ENCODE measurements around the gene SLC44A2. TPM values are rescaled to one million over a fixed set of nuclear protein-coding genes. Genes with fewer than 3 reads are reported as not detected.
A peak's percentile ranks its signal among the peaks of the same experiment; 100 is the strongest.

The SLC44A2 gene
- polyA plus RNA-seq (2011; rRNA removed) (78.0 and 114 TPM in 2 replicates), polyA minus RNA-seq (2011; rRNA and poly(A)+ RNA removed) (69.7 and 71.1 TPM in 2 replicates)

DNA sequence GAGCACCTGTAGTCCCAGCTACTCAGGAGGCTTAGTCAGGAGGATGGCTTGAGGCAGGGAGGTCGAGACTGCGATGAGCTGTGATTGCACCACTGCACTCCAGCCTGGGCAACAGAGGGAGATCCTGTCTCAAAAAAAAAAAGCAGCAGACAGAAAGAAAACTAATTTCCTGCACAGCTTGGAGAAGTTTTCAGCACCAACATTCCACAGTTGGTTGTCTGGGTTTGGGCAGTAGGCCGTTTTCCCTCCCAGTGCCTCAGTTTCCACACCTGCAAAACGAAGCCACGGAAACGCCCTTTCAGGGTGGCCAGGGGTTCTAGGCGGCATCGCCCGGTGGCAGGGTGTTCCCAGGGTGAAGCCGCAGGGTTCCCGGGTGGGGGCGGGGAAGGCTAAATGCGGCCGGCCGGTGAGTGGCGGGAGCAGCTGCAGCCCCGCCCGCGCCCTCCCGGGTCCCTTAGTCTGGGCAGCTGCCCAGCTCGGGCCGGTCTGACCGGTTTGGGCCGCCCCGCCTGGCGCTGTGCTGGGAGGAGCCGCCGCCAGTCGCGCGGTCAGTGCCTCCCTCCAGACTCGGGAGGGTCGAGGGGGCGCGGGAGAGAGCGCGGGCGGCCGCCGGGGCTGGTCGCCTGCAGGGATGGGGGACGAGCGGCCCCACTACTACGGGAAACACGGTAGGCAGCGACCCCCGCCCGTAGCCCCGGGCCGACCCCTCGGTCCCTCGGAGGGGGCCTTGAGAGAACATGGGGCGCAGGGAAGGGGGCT is at the start of gene SLC44A2:
TSS of gene SLC44A2 (plus strand) at position 551 of the 759 bp plus-strand sequence. CDS start at position 632, 81 bp downstream.
- TF ChIP-seq, protein P1, sequence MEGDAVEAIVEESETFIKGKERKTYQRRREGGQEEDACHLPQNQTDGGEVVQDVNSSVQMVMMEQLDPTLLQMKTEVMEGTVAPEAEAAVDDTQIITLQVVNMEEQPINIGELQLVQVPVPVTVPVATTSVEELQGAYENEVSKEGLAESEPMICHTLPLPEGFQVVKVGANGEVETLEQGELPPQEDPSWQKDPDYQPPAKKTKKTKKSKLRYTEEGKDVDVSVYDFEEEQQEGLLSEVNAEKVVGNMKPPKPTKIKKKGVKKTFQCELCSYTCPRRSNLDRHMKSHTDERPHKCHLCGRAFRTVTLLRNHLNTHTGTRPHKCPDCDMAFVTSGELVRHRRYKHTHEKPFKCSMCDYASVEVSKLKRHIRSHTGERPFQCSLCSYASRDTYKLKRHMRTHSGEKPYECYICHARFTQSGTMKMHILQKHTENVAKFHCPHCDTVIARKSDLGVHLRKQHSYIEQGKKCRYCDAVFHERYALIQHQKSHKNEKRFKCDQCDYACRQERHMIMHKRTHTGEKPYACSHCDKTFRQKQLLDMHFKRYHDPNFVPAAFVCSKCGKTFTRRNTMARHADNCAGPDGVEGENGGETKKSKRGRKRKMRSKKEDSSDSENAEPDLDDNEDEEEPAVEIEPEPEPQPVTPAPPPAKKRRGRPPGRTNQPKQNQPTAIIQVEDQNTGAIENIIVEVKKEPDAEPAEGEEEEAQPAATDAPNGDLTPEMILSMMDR (IDR thresholded peaks at IDR 0.05; ENCODE audit: insufficient read depth, low read depth, low read length) = no peak
- POLR2A ChIA-PET = no interaction called here
- no peak for DNase-seq (ENCODE audit: low read depth)
- Histone ChIP-seq H3K4me3 (ENCODE audit: low read depth, low read length) (peak within 1 kb of the TSS; percentile 65), H3K27me3 (ENCODE audit: control insufficient read depth, insufficient read depth, low read length) (no peaks in the 10 kb centered on the region), H3K36me3 (ENCODE audit: control insufficient read depth, insufficient read depth, low read length) (peaks cover 7% of the 10 kb centered on the region)
- CTCF ChIA-PET = interaction anchor here (1.2 to 1.3 kb wide), 3 partner anchors 15 to 44 kb away, joined by 5 to 9 read pairs (median 7); no protein-coding TSS in a partner anchor

DNA sequence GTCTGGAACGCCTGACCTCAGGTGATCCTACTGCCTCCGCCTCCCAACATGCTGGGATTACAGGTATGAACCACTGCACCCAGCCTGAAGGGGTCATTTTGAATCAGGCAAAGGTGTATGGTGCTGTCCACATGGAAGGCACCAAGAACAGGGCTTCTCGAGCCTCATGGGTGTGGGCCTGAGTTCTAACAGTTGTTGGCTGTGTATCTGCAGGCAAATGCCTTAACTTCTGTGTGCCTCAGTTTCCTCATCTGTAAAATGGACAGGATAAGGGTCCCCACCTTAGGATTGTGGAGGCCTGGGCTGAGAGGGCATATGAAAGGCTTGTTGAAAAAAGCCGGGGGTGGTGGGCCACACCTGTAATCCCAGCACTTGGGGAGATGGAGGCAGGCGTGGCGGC is 47.4 kb upstream of the SLC44A2 start:
- DNase-seq (ENCODE audit: low read depth) = no peak
- TF ChIP-seq, protein P1 (IDR thresholded peaks at IDR 0.05; ENCODE audit: insufficient read depth, low read depth, low read length) = no peak
- H3K27me3 ChIP-seq (ENCODE audit: control insufficient read depth, insufficient read depth, low read length) = no peaks in the 10 kb centered on the region
- ChIA-PET POLR2A (no interaction called here), CTCF (interaction anchor here (4.7 to 12.5 kb wide), 2 partner anchors 67 to 121 kb away, joined by 115 to 374 read pairs; partner anchors contain the start of gene QTRT1)
- H3K36me3 ChIP-seq (ENCODE audit: control insufficient read depth, insufficient read depth, low read length) = no peaks in the 10 kb centered on the region
- no peak overlapping the region for H3K4me3 ChIP-seq (ENCODE audit: low read depth, low read length)

DNA sequence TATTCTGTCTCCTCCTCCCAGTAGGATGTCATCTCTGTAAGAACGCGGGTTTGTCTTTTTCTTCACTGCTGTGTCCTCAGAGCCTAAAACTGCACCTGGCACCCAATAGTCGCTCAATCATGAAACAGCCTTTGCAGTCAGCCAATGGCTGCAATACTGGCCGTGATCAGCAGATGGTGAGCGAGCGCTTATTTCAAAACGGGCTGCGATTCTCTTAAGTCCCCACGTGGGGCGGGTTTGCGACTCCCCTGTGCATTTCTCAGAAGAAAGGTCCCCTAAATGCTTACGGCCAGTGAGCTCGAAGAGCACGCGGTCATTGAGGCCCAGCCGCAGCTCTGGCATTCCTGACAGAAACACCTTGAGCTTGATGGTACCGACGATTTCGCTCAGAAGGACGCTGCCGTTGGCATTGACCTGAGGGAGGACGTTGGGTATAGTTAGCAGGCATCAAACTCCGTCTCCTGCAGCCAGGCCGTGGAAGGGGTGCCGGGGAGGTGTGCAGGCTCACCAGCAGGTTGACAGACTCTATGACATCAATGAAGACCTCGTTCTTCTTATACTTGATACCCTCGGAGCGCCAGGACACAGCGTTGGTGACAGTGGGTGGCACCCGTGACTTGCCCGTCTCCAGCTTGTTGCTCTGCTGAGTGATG is 44.2 kb upstream of the SLC44A2 start:
- CTCF ChIA-PET = interaction anchor here (0.6 to 12.5 kb wide), 45 partner anchors 8 to 174 kb away, joined by 3 to 374 read pairs (median 4); partner anchors contain the start of genes DNM2, KRI1, QTRT1 and S1PR5
- TF ChIP-seq, protein P1 (IDR thresholded peaks at IDR 0.05; ENCODE audit: insufficient read depth, low read depth, low read length) = peak; percentile 97
- no peak overlapping the region for H3K4me3 ChIP-seq (ENCODE audit: low read depth, low read length)
- H3K36me3 ChIP-seq (ENCODE audit: control insufficient read depth, insufficient read depth, low read length) = no peaks in the 10 kb centered on the region
- H3K27me3 ChIP-seq (ENCODE audit: control insufficient read depth, insufficient read depth, low read length) = no peaks in the 10 kb centered on the region
- POLR2A ChIA-PET = no interaction called here
- DNase-seq (ENCODE audit: low read depth) = peak; percentile 46

DNA sequence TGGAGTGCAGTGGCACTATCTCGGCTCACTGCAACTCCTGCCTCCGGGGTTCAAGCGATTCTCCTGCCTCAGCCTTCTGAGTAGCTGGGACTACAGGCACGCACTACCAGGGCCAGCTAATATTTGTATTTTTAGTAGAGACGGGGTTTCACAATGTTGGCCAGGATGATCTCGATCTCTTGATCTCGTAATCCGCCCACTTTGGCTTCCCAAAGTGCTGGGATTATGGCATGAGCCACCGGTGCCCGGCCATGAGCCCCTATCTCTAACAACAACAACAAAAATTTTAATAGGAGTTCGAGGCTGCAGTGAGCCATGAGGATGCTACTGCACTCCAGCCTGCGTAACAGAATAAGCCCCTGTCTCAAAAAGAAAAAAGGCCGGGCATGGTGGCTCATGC is 43.3 kb upstream of the SLC44A2 start:
- no peaks in the 10 kb centered on the region for H3K36me3 ChIP-seq (ENCODE audit: control insufficient read depth, insufficient read depth, low read length)
- ChIA-PET POLR2A (no interaction called here), CTCF (interaction anchor here (0.7 to 12.5 kb wide), 25 partner anchors 9 to 158 kb away, joined by 3 to 374 read pairs (median 5); partner anchors contain the start of genes KRI1 and QTRT1)
- H3K27me3 ChIP-seq (ENCODE audit: control insufficient read depth, insufficient read depth, low read length) = peaks cover 4% of the 10 kb centered on the region
- TF ChIP-seq, protein P1 (IDR thresholded peaks at IDR 0.05; ENCODE audit: insufficient read depth, low read depth, low read length) = no peak
- DNase-seq (ENCODE audit: low read depth) = no peak
- H3K4me3 ChIP-seq (ENCODE audit: low read depth, low read length) = no peak overlapping the region
